Aorta (tissue), 5 donors: Measurements from ENCODE around the gene CITED2. TPM values are rescaled to one million over a fixed set of nuclear protein-coding genes. Genes with fewer than 3 reads are reported as not detected.

Source experiments
- ATAC-seq: fragments of 200-7000 bp; cut with Tn5 transposase; one replicate; pipeline ENCODE4 v1.9.1; 2022; ENCODE audit warnings: moderate library complexity; ENCODE audit not compliant: low FRiP score
- DNase-seq, 2 donors: peaks; one replicate each; pipeline ENCODE4 v3.0.0-alpha.2; 2020
- H3K27ac ChIP-seq, 2 donors: one replicate each; pipeline ENCODE4 v1.5.1; 2013; ENCODE audit warnings: low read length in 2 of 2, mild to moderate bottlenecking in 2 of 2, moderate library complexity in 2 of 2, control low read depth in 1 of 2, inconsistent platforms in 1 of 2, low read depth in 1 of 2
- H3K27me3 ChIP-seq, 2 donors: one replicate each; pipeline ENCODE4 v1.6.1; 2013; ENCODE audit warnings: control low read depth in 1 of 2, low read length in 1 of 2, mild to moderate bottlenecking in 1 of 2, moderate library complexity in 1 of 2; ENCODE audit not compliant: insufficient read depth in 2 of 2, control insufficient read depth in 1 of 2
- H3K36me3 ChIP-seq, 2 donors: one replicate each; pipeline ENCODE4 v1.6.1; 2013; ENCODE audit warnings: control low read depth in 1 of 2, low read length in 1 of 2, mild to moderate bottlenecking in 1 of 2; ENCODE audit not compliant: insufficient read depth in 2 of 2, control insufficient read depth in 1 of 2
- H3K4me1 ChIP-seq, 2 donors: one replicate each; pipeline ENCODE4 v1.6.1; 2013; ENCODE audit warnings: low read length in 2 of 2, control low read depth in 1 of 2, mild to moderate bottlenecking in 1 of 2, moderate library complexity in 1 of 2; ENCODE audit not compliant: insufficient read depth in 2 of 2, control insufficient read depth in 1 of 2
- H3K4me3 ChIP-seq, 2 donors: one replicate each; pipeline ENCODE4 v1.5.1; 2013; ENCODE audit warnings: low read length in 2 of 2, control low read depth in 1 of 2, mild to moderate bottlenecking in 1 of 2
- H3K9me3 ChIP-seq: one replicate; pipeline ENCODE4 v1.6.1; 2013; ENCODE audit warnings: mild to moderate bottlenecking, low read length; ENCODE audit not compliant: control insufficient read depth
- WGBS, 2 donors: extraction: QIAGEN DNeasy Blood & Tissue Kit; methylation state at CpG; one replicate each; pipeline ENCODE4 v1.1.7; 2013; 5-methylcytosine and 5-hydroxymethylcytosine counted together
- intact Hi-C, 2 donors: fragments of 100-400 bp; cut with DNase I; formaldehyde crosslinking; loops; one replicate each; pipeline versions ENCODE4 v1.14.2 to v1.15.0; 2022
- polyA plus RNA-seq, 2 donors: library from polyadenylated mRNA; stranded (reverse); fragments of 200-250 nt; gene quantifications; one replicate each; pipeline ENCODE4 v1.2.3, GENCODE V29; 2013
- total RNA-seq, 2 donors: library from RNA; stranded (reverse); fragmentation: NEBNext Ultra II Directional; extraction: Animal tissue kit (Norgen Biotek cat#: 25700); gene quantifications; one replicate each; pipeline ENCODE4 v1.2.1, GENCODE V29; 2021
- donor health status: healthy with polysubstance abuse.
- donor health status: Bipolar disorder and iron deficiency.
- donor health status: DM: no; HTN: no; CAD: no.
- donor health status: DM: no; HTN: no; CAD: no.
- donor health status: DM: yes; HTN: yes; CAD: no.

Gene CITED2
- total and polyA plus RNA-seq, 4 donors: 19.3 to 64.1 (median 53.5) TPM

DNA sequence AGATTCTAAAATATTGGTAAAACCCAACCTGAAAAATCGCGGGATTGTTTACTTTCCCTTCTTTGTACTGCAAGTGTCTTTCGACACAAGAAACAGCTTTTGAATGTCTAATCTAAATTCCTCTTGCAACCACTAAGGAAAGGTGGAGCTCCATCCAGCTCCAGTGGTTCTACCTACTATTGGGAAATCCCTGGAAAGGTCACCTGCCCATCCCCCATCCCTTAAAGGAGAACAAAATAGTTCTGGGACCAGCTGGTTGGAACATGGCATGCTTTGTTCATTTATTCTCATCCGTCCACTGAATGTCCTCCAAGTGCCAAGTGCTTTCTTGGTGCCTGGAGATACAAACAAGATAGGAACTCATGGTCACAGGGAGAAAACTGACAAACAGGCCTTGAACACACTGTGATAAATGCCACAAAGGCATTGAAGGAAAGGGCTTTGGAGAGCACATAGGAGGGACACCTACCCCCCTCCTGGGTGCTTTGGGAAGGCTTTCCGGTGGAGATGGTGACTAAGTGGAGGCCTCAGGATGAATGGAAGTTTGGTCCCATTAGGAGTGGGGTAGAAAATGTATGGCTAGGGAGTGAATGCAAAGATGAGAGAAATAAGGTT is 2.3 kb upstream of the CITED2 start:
- WGBS, 2 donors: 57 to 61% methylated on average over 5 of the region's 5 CpGs
- DNase-seq (no peak), ATAC-seq (no peak)
- Histone ChIP-seq H3K36me3 (no peaks in the 10 kb centered on the region), H3K27ac (no peak overlapping the region), H3K4me1 (no peaks in the 10 kb centered on the region), H3K9me3 (no peaks in the 10 kb centered on the region), H3K4me3 (no peak overlapping the region), H3K27me3 (no peaks in the 10 kb centered on the region)
- intact Hi-C loops: loop anchor here (5.0 to 10.0 kb wide), 7 partner anchors 158 to 1078 kb away; no protein-coding TSS in a partner anchor

DNA sequence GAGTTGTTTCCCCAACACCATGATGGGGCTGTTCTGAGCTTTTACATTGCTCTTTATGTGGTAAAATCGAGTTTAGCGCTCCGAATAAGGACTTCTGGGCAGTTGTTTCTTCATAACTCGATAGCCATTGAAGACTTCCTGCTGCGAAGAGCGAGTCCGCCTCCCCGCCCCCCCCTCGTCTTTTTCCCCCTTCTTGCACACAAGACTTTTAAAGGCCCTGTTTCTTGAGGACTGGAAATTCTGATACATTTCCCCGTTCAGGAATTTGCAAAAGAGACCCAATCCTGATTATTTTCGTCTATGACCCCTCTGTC is 1.5 kb upstream of the CITED2 start:
- no peak for ATAC-seq
- H3K27me3 ChIP-seq: no peaks in the 10 kb centered on the region
- DNase-seq: no peak
- peak overlapping the region; percentile 59 to 66 for H3K4me3 ChIP-seq
- 1% methylated on average over 11 of the region's 11 CpGs for WGBS, 2 donors
- H3K4me1 ChIP-seq: no peaks in the 10 kb centered on the region
- H3K36me3 ChIP-seq: no peaks in the 10 kb centered on the region
- H3K9me3 ChIP-seq: no peaks in the 10 kb centered on the region
- intact Hi-C loops: loop anchor here (5.0 to 10.0 kb wide), 7 partner anchors 159 to 1079 kb away; no protein-coding TSS in a partner anchor
- peak overlapping the region; percentile 12 to 78 for H3K27ac ChIP-seq

DNA sequence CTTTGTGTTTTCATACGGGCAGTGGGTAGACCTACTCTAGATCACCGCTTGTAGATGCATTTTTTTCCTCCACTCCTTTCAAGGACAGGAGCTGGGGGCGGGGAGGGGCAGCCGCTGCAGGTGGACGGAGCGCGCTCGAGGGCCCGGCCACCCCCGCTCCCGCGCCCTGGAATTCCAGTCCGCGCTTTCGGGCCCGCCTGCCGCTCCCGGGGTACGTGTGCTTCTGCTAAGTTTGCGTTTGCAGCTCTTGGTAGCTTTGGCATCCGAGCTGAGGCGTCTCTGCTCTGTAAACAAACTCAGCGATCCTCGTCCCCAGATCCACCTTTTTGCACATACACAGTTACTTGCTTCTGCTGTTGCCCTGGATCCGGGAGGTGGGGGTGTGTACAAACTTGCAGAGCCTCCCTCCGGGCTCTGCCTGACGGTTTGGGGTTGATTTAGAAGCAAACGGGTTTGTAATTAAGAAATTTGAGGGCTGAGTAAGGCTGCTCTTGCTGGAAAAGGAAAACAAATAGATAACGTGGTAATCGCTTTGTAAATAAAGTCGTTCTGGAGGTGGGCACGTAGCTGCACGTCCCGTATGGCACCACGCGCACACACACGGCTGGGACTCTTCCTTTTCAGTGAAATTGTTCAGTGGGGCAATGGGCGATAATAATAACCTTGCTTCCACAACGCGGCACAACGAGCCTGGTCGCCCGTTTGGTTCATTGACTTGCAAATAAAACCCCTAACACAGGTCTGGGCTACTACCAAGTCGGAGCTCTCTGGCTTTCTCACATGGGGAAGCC is 973 bp upstream of the CITED2 start:
- no peaks in the 10 kb centered on the region for H3K27me3 ChIP-seq
- peak overlapping the region; percentile 12 to 78 for H3K27ac ChIP-seq
- intact Hi-C loops: loop anchor here (2.0 to 10.0 kb wide), 8 partner anchors 159 to 1079 kb away; no protein-coding TSS in a partner anchor
- no peaks in the 10 kb centered on the region for H3K36me3 ChIP-seq
- 0% methylated on average over 42 to 44 of the region's 44 CpGs for WGBS, 2 donors
- no peaks in the 10 kb centered on the region for H3K9me3 ChIP-seq
- peak overlapping the region; percentile 59 to 66 for H3K4me3 ChIP-seq
- peak; percentile 93 to 94 for DNase-seq
- H3K4me1 ChIP-seq: no peaks in the 10 kb centered on the region
- peak; percentile 90 for ATAC-seq

DNA sequence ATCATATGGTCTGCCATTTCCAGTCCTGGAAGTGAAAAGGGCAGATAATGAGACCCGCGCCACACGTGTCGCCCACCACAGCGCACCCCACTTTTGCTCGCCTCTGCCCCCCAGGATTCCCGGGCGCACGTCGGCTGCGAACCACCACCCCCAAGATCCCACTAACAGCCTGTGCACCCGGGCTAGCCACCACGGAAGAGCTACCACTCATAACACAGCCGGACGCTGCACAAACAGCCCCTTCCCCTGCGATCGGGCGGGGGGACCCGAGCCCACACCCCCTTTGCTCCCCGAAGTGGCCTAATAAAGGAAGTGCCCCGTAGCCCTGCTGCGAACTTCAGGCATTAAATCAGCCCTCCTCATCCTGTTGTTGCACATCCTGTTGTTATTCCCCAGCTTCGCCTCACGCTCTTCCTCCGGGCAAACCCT is 506 bp downstream of the CITED2 start:
- H3K27ac ChIP-seq: peak overlapping the region; percentile 40 to 81
- WGBS, 2 donors: 1% methylated on average over 25 of the region's 25 CpGs
- H3K4me3 ChIP-seq: peak overlapping the region; percentile 45 to 83
- no peak for ATAC-seq
- intact Hi-C loops: loop anchor here (2.0 to 10.0 kb wide), 11 partner anchors 161 to 1548 kb away; no protein-coding TSS in a partner anchor
- peaks cover 0 to 2% of the 10 kb centered on the region in 2 donors for H3K4me1 ChIP-seq
- no peaks in the 10 kb centered on the region for H3K27me3 ChIP-seq
- H3K36me3 ChIP-seq: no peaks in the 10 kb centered on the region
- H3K9me3 ChIP-seq: peaks cover 1% of the 10 kb centered on the region
- DNase-seq: no peak

DNA sequence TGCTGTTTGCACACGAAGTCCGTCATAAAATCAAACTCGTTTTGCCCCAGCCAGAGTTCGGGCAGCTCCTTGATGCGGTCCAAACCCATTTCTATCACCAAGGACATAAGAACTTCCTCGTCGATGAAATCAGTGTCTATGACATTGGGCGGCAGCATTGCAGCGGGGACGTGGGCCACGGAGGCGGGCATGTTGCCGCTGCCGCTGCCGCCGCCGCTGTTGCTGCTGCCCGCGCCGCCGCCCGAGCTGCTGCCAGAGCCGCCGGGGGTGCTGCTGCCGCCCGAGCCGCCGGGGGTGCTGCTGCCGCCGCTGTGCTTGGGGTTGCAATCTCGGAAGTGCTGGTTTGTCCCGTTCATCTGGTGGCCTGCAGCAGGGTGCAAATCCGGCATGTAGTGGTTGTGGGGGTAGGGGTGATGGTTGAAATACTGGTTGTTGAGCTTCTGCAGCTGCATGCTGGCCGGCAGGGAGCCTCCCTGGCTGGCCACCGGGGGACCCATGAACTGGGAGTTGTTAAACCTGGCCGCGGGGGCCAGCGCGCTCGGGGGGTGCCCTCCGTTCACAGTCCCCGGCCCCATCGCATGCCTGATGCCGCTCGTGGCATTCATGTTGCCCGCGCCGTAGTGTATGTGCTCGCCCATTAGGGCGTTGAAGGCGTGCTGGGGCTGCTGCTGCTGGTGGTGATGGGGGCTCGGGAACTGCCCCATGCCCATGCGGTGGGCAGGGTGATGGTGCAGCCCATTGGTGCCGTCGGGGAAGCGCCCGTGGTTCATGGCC is 1.1 kb downstream of the CITED2 start:
- DNase-seq (peak; percentile 82 to 87), ATAC-seq (peak; percentile 15)
- peak overlapping the region; percentile 45 to 83 for H3K4me3 ChIP-seq
- WGBS, 2 donors: 0 to 1% methylated on average over 57 of the region's 57 CpGs
- peaks cover 0 to 3% of the 10 kb centered on the region in 2 donors for H3K4me1 ChIP-seq
- H3K9me3 ChIP-seq: peaks cover 1% of the 10 kb centered on the region
- intact Hi-C loops: loop anchor here (5.0 to 10.0 kb wide), 10 partner anchors 161 to 1549 kb away; no protein-coding TSS in a partner anchor
- no peaks in the 10 kb centered on the region for H3K36me3 ChIP-seq
- no peaks in the 10 kb centered on the region for H3K27me3 ChIP-seq
- peak overlapping the region; percentile 40 to 81 for H3K27ac ChIP-seq

DNA sequence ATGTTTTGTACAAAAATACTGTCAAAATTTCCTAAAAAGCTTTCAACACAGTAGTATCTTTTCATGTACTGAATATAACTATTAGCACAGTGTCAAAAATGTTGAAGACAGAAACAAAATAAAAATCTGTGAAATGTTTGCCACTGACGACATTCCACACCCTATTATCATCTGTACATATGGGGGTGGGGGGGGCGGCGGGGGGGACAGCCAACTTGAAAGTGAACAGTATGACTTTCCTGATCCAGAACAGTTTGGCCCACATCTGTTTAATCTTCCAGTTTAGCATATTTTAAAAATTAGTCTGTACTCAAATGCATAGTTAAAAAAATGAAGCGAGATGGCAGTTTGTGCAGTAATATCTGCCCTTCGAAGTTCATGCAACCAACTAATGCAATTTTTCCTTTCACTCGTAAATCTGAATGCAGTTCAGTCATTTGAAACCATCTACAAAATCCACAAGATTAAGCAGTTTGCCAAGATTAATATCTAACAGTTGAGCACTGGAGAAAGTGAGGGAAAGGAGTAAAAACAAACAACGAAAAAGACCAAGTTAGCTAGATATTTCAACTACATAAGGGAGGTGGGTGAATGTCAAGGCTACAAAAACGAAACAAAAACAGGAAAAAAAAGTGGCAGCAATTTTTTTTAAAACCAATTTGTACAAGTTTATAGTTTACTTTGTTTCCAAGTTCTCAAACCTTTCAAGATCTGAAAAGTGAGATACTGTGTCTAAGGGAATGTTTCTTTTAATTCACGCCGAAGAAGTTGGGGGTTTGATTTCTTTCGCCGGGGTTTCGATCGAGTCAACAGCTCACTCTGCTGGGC is 1.9 kb downstream of the CITED2 start:
- no peak for DNase-seq
- Histone ChIP-seq H3K4me3 (peak overlapping the region; percentile 45 to 83), H3K4me1 (peaks cover 0 to 3% of the 10 kb centered on the region in 2 donors), H3K9me3 (peaks cover 1% of the 10 kb centered on the region), H3K27ac (peak overlapping the region; percentile 8 to 81), H3K27me3 (no peaks in the 10 kb centered on the region), H3K36me3 (no peaks in the 10 kb centered on the region)
- 0% methylated on average over 14 of the region's 14 CpGs for WGBS, 2 donors
- no peak for ATAC-seq
- intact Hi-C loops: loop anchor here (5.0 to 10.0 kb wide), 10 partner anchors 162 to 1550 kb away; no protein-coding TSS in a partner anchor

DNA sequence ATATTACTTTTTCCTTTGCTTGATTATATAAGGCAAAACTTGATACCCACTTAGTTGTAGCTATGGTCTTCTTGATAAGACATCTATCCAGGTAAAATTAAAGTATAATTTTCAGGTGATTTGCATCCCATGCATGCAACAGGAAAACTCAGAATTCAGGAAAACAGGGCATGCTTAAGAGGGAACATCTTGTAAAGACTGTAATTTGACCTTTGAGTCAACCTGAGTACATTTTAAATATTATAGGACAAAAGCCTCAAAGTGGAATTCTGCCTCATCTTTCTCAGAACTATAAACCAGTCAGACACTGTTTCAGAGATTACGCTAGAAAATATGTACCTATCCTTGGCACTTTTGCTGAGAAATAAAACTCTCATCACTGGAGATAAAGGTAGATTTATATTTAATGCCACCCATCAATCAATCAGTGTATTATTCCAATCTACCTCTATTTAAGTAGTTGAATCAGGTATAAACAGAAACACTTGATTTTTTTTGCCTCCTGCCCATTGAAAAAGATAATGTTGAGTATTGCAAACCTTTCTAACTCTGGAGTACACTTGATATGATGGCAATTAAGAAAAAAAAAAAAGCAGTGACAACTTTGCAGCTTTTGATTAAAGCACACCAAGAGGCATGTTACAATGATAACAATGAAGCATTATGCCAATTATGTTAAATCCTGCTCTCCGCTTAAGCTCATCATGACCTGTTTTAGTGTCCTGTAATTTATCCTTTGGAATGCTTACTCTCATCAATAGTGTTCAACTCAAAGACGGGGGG is 2.8 kb downstream of the CITED2 start:
- Histone ChIP-seq H3K36me3 (no peaks in the 10 kb centered on the region), H3K4me1 (peaks cover 0 to 3% of the 10 kb centered on the region in 2 donors), H3K9me3 (peaks cover 1% of the 10 kb centered on the region), H3K27me3 (no peaks in the 10 kb centered on the region), H3K27ac (no peak overlapping the region), H3K4me3 (peak overlapping the region; percentile 62 to 83)
- ATAC-seq: no peak
- WGBS, 2 donors: 21 to 28% methylated on average over 3 of the region's 3 CpGs
- intact Hi-C loops: loop anchor here (5.0 to 10.0 kb wide), 10 partner anchors 163 to 1551 kb away; no protein-coding TSS in a partner anchor
- no peak for DNase-seq
